Measurements from ENCODE around the gene DCAF5. TPM values are rescaled to one million over a fixed set of nuclear protein-coding genes. Genes with fewer than 3 reads are reported as not detected.
A peak's percentile ranks its signal among the peaks of the same experiment; 100 is the strongest.
"Not testable (repeated sequence)": the region's sequence is repeated elsewhere in the genome, so short reads cannot be mapped to it uniquely, and the experiment has no call there.

Gene DCAF5
- total RNA-seq, 1 donor: 24.2 TPM

GRCh38 chr14:69086537-69086936, 66.4 kb downstream of the DCAF5 start:
- TF ChIP-seq CTCF (IDR thresholded peaks at IDR 0.05; ENCODE audit: insufficient read depth, low read depth, low read length): no peak
- H3K4me3 ChIP-seq (ENCODE audit: low read depth, low read length): no peak overlapping the region
- DNase-seq (ENCODE audit: low read depth): no peak

- no peak overlapping the region for H3K4me3 ChIP-seq (ENCODE audit: low read depth, low read length)
- no peak for TF ChIP-seq CTCF (IDR thresholded peaks at IDR 0.05; ENCODE audit: insufficient read depth, low read depth, low read length)
- no peak for DNase-seq (ENCODE audit: low read depth)
Measured at GRCh38 chr14:69084023-69084422, 68.9 kb downstream of the DCAF5 start.

- no peak for TF ChIP-seq CTCF (IDR thresholded peaks at IDR 0.05; ENCODE audit: insufficient read depth, low read depth, low read length)
- no peak overlapping the region for H3K4me3 ChIP-seq (ENCODE audit: low read depth, low read length)
- DNase-seq (ENCODE audit: low read depth): no peak
Measured at GRCh38 chr14:69083181-69083580, 69.7 kb downstream of the DCAF5 start.

GRCh38 chr14:69081271-69081670, 71.6 kb downstream of the DCAF5 start:
- no peak for TF ChIP-seq CTCF (IDR thresholded peaks at IDR 0.05; ENCODE audit: insufficient read depth, low read depth, low read length)
- peak; percentile 28 for DNase-seq (ENCODE audit: low read depth)
- H3K4me3 ChIP-seq (ENCODE audit: low read depth, low read length): no peak overlapping the region

- TF ChIP-seq CTCF (IDR thresholded peaks at IDR 0.05; ENCODE audit: insufficient read depth, low read depth, low read length): no peak
- DNase-seq (ENCODE audit: low read depth): no peak
- H3K4me3 ChIP-seq (ENCODE audit: low read depth, low read length): no peak overlapping the region
Measured at GRCh38 chr14:69079747-69080146, 73.2 kb downstream of the DCAF5 start.

GRCh38 chr14:69079188-69079742, 73.7 kb downstream of the DCAF5 start:
- no peak for TF ChIP-seq CTCF (IDR thresholded peaks at IDR 0.05; ENCODE audit: insufficient read depth, low read depth, low read length)
- H3K4me3 ChIP-seq (ENCODE audit: low read depth, low read length): no peak overlapping the region
- DNase-seq (ENCODE audit: low read depth): peak; percentile 88

GRCh38 chr14:69077841-69078240, 75.1 kb downstream of the DCAF5 start:
- peak; percentile 73 for DNase-seq (ENCODE audit: low read depth)
- no peak overlapping the region for H3K4me3 ChIP-seq (ENCODE audit: low read depth, low read length)
- TF ChIP-seq CTCF (IDR thresholded peaks at IDR 0.05; ENCODE audit: insufficient read depth, low read depth, low read length): no peak

GRCh38 chr14:69077185-69077584, 75.7 kb downstream of the DCAF5 start:
- not testable (repeated sequence) for DNase-seq (ENCODE audit: low read depth); H3K4me3 ChIP-seq (ENCODE audit: low read depth, low read length)

Measured in fibroblast of villous mesenchyme (primary cell).